ENCODE measurements around the gene ABCG1.

ABCG1 gene

DNA sequence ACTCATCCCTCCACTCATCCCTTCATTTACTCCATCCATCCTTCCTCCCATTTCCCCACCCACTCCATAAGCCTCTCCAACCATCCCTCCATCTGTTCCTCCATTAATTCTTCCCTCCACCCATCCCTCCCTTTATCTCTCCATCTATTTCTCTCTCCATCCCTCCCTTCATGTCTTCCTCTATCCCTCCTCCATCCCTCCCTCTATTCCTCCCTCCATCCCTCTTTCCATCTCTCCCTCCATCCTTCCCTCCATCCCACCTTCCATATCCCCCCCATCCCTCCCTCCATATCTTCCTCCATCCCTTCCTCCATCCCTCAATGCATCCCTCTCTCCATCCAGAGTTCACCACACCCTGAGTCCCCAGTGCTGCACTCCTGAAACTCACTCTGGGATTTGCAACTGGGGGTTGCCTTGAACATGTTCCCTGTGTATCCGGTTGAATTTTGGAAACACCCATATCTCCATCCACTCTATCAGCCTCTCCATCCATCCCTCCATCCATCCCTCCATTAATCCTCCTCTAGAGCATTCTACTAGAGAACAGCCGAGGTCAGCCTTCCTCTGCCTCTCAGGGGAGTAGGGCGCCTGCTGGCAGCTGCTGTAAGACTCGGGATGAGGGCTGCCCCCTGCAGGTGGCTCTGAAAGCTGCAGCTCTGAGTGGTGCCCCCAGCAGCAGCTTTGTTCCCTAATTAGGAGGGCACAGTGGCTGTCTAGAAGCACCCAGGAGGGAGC lies 39.4 kb downstream of the ABCG1 start:
- Histone ChIP-seq H2AFZ (ENCODE audit: low read length) (no peak overlapping the region), H3F3A (ENCODE audit: insufficient read depth, low read length) (no peaks in the 10 kb centered on the region), H3K9me3 (ENCODE audit: low read length) (no peaks in the 10 kb centered on the region), H4K20me1 (ENCODE audit: insufficient read depth, low read length) (no peaks in the 10 kb centered on the region), H3K9me2 (ENCODE audit: low read depth, low read length) (no peaks in the 10 kb centered on the region), H3K79me2 (ENCODE audit: insufficient read depth, low read length) (no peaks in the 10 kb centered on the region), H3K9ac (ENCODE audit: low read length) (no peak overlapping the region; the same call in 1 of the 2 replicates), H3K27me3 (ENCODE audit: insufficient read depth, low read length) (no peaks in the 10 kb centered on the region), H3K36me3 (ENCODE audit: insufficient read depth, low read length) (no peaks in the 10 kb centered on the region), H3K27ac (ENCODE audit: low read depth, low read length, poor library complexity, severe bottlenecking) (no peak overlapping the region), H3K4me3 (ENCODE audit: low read depth, low read length, poor library complexity, severe bottlenecking) (no peak overlapping the region), H3K4me2 (ENCODE audit: low read length) (no peak overlapping the region), H3K4me1 (ENCODE audit: insufficient read depth, low read length, severe bottlenecking) (peaks cover 70% of the 10 kb centered on the region)
- no peak for TF ChIP-seq EZH2 (IDR thresholded peaks at IDR 0.05; ENCODE audit: borderline replicate concordance, low read length)
- TF ChIP-seq, protein P1, sequence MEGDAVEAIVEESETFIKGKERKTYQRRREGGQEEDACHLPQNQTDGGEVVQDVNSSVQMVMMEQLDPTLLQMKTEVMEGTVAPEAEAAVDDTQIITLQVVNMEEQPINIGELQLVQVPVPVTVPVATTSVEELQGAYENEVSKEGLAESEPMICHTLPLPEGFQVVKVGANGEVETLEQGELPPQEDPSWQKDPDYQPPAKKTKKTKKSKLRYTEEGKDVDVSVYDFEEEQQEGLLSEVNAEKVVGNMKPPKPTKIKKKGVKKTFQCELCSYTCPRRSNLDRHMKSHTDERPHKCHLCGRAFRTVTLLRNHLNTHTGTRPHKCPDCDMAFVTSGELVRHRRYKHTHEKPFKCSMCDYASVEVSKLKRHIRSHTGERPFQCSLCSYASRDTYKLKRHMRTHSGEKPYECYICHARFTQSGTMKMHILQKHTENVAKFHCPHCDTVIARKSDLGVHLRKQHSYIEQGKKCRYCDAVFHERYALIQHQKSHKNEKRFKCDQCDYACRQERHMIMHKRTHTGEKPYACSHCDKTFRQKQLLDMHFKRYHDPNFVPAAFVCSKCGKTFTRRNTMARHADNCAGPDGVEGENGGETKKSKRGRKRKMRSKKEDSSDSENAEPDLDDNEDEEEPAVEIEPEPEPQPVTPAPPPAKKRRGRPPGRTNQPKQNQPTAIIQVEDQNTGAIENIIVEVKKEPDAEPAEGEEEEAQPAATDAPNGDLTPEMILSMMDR (IDR thresholded peaks at IDR 0.05; ENCODE audit: low read length): peak; percentile 98

DNA sequence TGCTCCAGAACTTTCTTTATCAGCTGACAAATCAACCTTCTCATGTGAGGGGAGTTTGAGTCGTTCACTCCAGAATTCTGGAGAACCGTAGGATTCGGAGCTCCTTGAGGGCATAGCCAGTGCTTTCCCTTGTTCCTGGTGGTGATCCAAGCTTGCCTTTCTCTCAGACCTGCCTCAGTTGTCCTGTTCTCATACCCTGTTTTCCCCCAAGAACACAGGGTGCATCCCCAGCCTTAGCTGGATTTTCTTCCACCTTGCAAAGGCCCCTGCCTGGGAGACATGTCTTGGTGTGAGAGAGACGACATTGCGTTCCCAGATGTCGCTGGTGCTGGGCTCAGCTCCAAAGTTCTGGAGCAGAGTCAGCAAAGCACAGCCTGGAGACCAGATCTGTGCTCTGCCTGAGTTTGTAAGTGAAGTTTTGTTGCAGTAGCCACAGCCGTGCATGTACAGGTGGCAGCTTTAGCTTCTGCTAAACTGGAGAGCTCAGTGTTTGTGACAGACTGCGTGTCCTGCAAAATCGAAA lies 40.0 kb downstream of the ABCG1 start:
- H3K9me2 ChIP-seq (ENCODE audit: low read depth, low read length): no peaks in the 10 kb centered on the region
- H3K79me2 ChIP-seq (ENCODE audit: insufficient read depth, low read length): no peaks in the 10 kb centered on the region
- no peak overlapping the region for H3K4me2 ChIP-seq (ENCODE audit: low read length)
- H3K4me3 ChIP-seq (ENCODE audit: low read depth, low read length, poor library complexity, severe bottlenecking): no peak overlapping the region
- H3K9me3 ChIP-seq (ENCODE audit: low read length): no peaks in the 10 kb centered on the region
- no peaks in the 10 kb centered on the region for H3K27me3 ChIP-seq (ENCODE audit: insufficient read depth, low read length)
- no peaks in the 10 kb centered on the region for H3F3A ChIP-seq (ENCODE audit: insufficient read depth, low read length)
- H4K20me1 ChIP-seq (ENCODE audit: insufficient read depth, low read length): no peaks in the 10 kb centered on the region
- no peaks in the 10 kb centered on the region for H3K36me3 ChIP-seq (ENCODE audit: insufficient read depth, low read length)
- H3K27ac ChIP-seq (ENCODE audit: low read depth, low read length, poor library complexity, severe bottlenecking): peak overlapping the region; percentile 15
- no peak overlapping the region for H2AFZ ChIP-seq (ENCODE audit: low read length)
- H3K4me1 ChIP-seq (ENCODE audit: insufficient read depth, low read length, severe bottlenecking): peaks cover 63% of the 10 kb centered on the region
- H3K9ac ChIP-seq (ENCODE audit: low read length): no peak overlapping the region; the same call in 1 of the 2 replicates
- no peak for TF ChIP-seq EZH2 (IDR thresholded peaks at IDR 0.05; ENCODE audit: borderline replicate concordance, low read length)
- TF ChIP-seq, protein P1 (IDR thresholded peaks at IDR 0.05; ENCODE audit: low read length): no peak; the same call in 1 of the 2 replicates

DNA sequence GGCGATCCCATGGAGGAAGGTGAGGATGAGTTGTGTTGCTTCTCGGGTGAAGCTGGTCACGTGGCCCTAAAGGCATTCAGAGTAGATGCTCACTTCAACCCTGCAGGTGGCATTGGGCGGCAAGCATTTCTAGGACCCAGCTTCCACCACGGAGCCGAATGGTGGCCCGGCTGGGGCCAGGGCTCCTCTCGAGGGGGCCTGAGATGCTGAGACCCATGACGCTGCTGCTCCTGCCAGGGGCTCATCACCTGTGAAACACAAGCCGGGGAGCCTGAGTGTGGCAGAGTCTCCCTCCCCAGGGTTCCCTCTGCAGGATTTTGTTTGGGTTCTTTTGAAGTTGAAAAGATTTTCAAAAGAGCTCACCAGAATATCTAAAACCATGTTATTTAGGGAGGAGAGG lies 41.2 kb downstream of the ABCG1 start:
- Histone ChIP-seq H3K4me2 (ENCODE audit: low read length) (no peak overlapping the region), H3K4me1 (ENCODE audit: insufficient read depth, low read length, severe bottlenecking) (peaks cover 52% of the 10 kb centered on the region), H3K9me2 (ENCODE audit: low read depth, low read length) (no peaks in the 10 kb centered on the region), H3K9ac (ENCODE audit: low read length) (no peak overlapping the region), H4K20me1 (ENCODE audit: insufficient read depth, low read length) (no peaks in the 10 kb centered on the region), H3K79me2 (ENCODE audit: insufficient read depth, low read length) (no peaks in the 10 kb centered on the region), H3K27ac (ENCODE audit: low read depth, low read length, poor library complexity, severe bottlenecking) (no peak overlapping the region), H3K4me3 (ENCODE audit: low read depth, low read length, poor library complexity, severe bottlenecking) (no peak overlapping the region), H3K9me3 (ENCODE audit: low read length) (no peaks in the 10 kb centered on the region), H3K27me3 (ENCODE audit: insufficient read depth, low read length) (no peaks in the 10 kb centered on the region), H2AFZ (ENCODE audit: low read length) (no peak overlapping the region), H3K36me3 (ENCODE audit: insufficient read depth, low read length) (no peaks in the 10 kb centered on the region), H3F3A (ENCODE audit: insufficient read depth, low read length) (no peaks in the 10 kb centered on the region)
- no peak for TF ChIP-seq EZH2 (IDR thresholded peaks at IDR 0.05; ENCODE audit: borderline replicate concordance, low read length)
- TF ChIP-seq, protein P1 (IDR thresholded peaks at IDR 0.05; ENCODE audit: low read length): no peak

All from OCI-LY1 (cell line).